Measurements from ENCODE around the gene TRAPPC10.

The TRAPPC10 gene

GRCh38 chr21:44000360-44000759 is 11.7 kb upstream of the TRAPPC10 start:
- H3K4me1 ChIP-seq (ENCODE audit: insufficient read depth, low read length, poor library complexity, severe bottlenecking): no peaks in the 10 kb centered on the region
- H3K27me3 ChIP-seq (ENCODE audit: insufficient read depth, low read length, poor library complexity, severe bottlenecking): no peaks in the 10 kb centered on the region
- no peak overlapping the region for H2AFZ ChIP-seq (ENCODE audit: low read length)
- no peaks in the 10 kb centered on the region for H3K9me2 ChIP-seq (replicated peaks; ENCODE audit: low read depth, low read length)
- H3F3A ChIP-seq (ENCODE audit: low read depth): no peaks in the 10 kb centered on the region
- H3K9me3 ChIP-seq (ENCODE audit: insufficient read depth, low read depth, low read length): no peaks in the 10 kb centered on the region
- TF ChIP-seq EZH2phosphoT487 (IDR thresholded peaks at IDR 0.05; ENCODE audit: borderline replicate concordance) (no peak), CTCF (conservative IDR thresholded peaks at IDR 0.05; ENCODE audit: low read length) (no peak)
- no peaks in the 10 kb centered on the region for H4K20me1 ChIP-seq (ENCODE audit: insufficient read depth, low read length, poor library complexity, severe bottlenecking)
- H3K79me2 ChIP-seq (ENCODE audit: insufficient read depth, low read length): no peaks in the 10 kb centered on the region
- H3K4me2 ChIP-seq (ENCODE audit: low read depth, low read length, poor library complexity, severe bottlenecking): no peak overlapping the region
- no peak overlapping the region for H3K9ac ChIP-seq (ENCODE audit: low read depth, low read length, poor library complexity, severe bottlenecking)
- H3K36me3 ChIP-seq (ENCODE audit: insufficient read depth, low read length): no peaks in the 10 kb centered on the region
- H3K4me3 ChIP-seq (ENCODE audit: low read length, poor library complexity, severe bottlenecking): no peak overlapping the region

GRCh38 chr21:44002511-44002910 is 9.6 kb upstream of the TRAPPC10 start:
- Histone ChIP-seq H3K27me3 (ENCODE audit: insufficient read depth, low read length, poor library complexity, severe bottlenecking) (no peaks in the 10 kb centered on the region), H3K9ac (ENCODE audit: low read depth, low read length, poor library complexity, severe bottlenecking) (no peak overlapping the region), H3K9me3 (ENCODE audit: insufficient read depth, low read depth, low read length) (no peaks in the 10 kb centered on the region), H2AFZ (ENCODE audit: low read length) (no peak overlapping the region), H3K36me3 (ENCODE audit: insufficient read depth, low read length) (no peaks in the 10 kb centered on the region), H4K20me1 (ENCODE audit: insufficient read depth, low read length, poor library complexity, severe bottlenecking) (no peaks in the 10 kb centered on the region), H3F3A (ENCODE audit: low read depth) (no peaks in the 10 kb centered on the region), H3K79me2 (ENCODE audit: insufficient read depth, low read length) (no peaks in the 10 kb centered on the region), H3K4me2 (ENCODE audit: low read depth, low read length, poor library complexity, severe bottlenecking) (no peak overlapping the region), H3K9me2 (replicated peaks; ENCODE audit: low read depth, low read length) (no peaks in the 10 kb centered on the region), H3K4me1 (ENCODE audit: insufficient read depth, low read length, poor library complexity, severe bottlenecking) (no peaks in the 10 kb centered on the region), H3K4me3 (ENCODE audit: low read length, poor library complexity, severe bottlenecking) (no peak overlapping the region)
- TF ChIP-seq EZH2phosphoT487 (IDR thresholded peaks at IDR 0.05; ENCODE audit: borderline replicate concordance) (no peak), CTCF (conservative IDR thresholded peaks at IDR 0.05; ENCODE audit: low read length) (no peak)

GRCh38 chr21:44003307-44003966 is 8.7 kb upstream of the TRAPPC10 start:
- H3K9ac ChIP-seq (ENCODE audit: low read depth, low read length, poor library complexity, severe bottlenecking): no peak overlapping the region
- H3K4me2 ChIP-seq (ENCODE audit: low read depth, low read length, poor library complexity, severe bottlenecking): no peak overlapping the region
- no peak for TF ChIP-seq EZH2phosphoT487 (IDR thresholded peaks at IDR 0.05; ENCODE audit: borderline replicate concordance)
- no peak for TF ChIP-seq CTCF (conservative IDR thresholded peaks at IDR 0.05; ENCODE audit: low read length)
- no peaks in the 10 kb centered on the region for H3K4me1 ChIP-seq (ENCODE audit: insufficient read depth, low read length, poor library complexity, severe bottlenecking)
- H3K9me2 ChIP-seq (replicated peaks; ENCODE audit: low read depth, low read length): no peaks in the 10 kb centered on the region
- no peaks in the 10 kb centered on the region for H3K79me2 ChIP-seq (ENCODE audit: insufficient read depth, low read length)
- no peaks in the 10 kb centered on the region for H3F3A ChIP-seq (ENCODE audit: low read depth)
- H3K36me3 ChIP-seq (ENCODE audit: insufficient read depth, low read length): no peaks in the 10 kb centered on the region
- no peak overlapping the region for H3K4me3 ChIP-seq (ENCODE audit: low read length, poor library complexity, severe bottlenecking)
- H4K20me1 ChIP-seq (ENCODE audit: insufficient read depth, low read length, poor library complexity, severe bottlenecking): no peaks in the 10 kb centered on the region
- no peak overlapping the region for H2AFZ ChIP-seq (ENCODE audit: low read length)
- no peaks in the 10 kb centered on the region for H3K9me3 ChIP-seq (ENCODE audit: insufficient read depth, low read depth, low read length)
- H3K27me3 ChIP-seq (ENCODE audit: insufficient read depth, low read length, poor library complexity, severe bottlenecking): no peaks in the 10 kb centered on the region
